Gastroesophageal sphincter (tissue), 3 donors: ENCODE measurements around the gene SGIP1.

Experiments
- CTCF ChIP-seq, 4 experiments: fragments of 200-600 bp in 2 of 4; fragments of 450-650 bp in 2 of 4; sonication (generic) in 1 of 4; IDR thresholded peaks; one replicate each; pipeline ENCODE4 v1.5.1; 2017 to 2019; ENCODE audit warnings: antibody characterized with exemption in 4 of 4, mild to moderate bottlenecking in 2 of 4, moderate library complexity in 2 of 4
- EP300 ChIP-seq: sonication (generic); formaldehyde crosslinking; IDR thresholded peaks from one replicate; pipeline ENCODE4 v1.6.1; 2017; ENCODE audit warnings: antibody characterized with exemption, mild to moderate bottlenecking
- POLR2A ChIP-seq, 2 donors: fragments of 450-650 bp; IDR thresholded peaks; one replicate each; pipeline ENCODE4 v1.6.1; 2017; ENCODE audit warnings: antibody characterized with exemption in 2 of 2, mild to moderate bottlenecking in 2 of 2, moderate library complexity in 1 of 2
- POLR2AphosphoS5 ChIP-seq: sonication (generic); formaldehyde crosslinking; IDR thresholded peaks from one replicate; pipeline ENCODE4 v1.6.1; 2017; ENCODE audit warnings: antibody characterized with exemption

GRCh38 chr1:66506393-66506687, 27.6 kb upstream of the SGIP1 start:
- TF ChIP-seq EP300 (no peak), CTCF (IDR thresholded peaks at IDR 0.05) (no peak), POLR2AphosphoS5 (no peak), POLR2A (IDR thresholded peaks at IDR 0.05) (no peak)
